HG03571 (cell line): Measurements from ENCODE around the gene ACSS1.

ENCODE experiments used
- ATAC-seq: cut with Tn5 transposase; IDR thresholded peaks from one replicate; pipeline ENCODE4 v1.9.1; 2021; ENCODE audit not compliant: unreplicated experiment

Gene ACSS1

GRCh38 chr20:25079171-25079570 lies 21.2 kb upstream of the ACSS1 start:
- no peak for ATAC-seq

DNA sequence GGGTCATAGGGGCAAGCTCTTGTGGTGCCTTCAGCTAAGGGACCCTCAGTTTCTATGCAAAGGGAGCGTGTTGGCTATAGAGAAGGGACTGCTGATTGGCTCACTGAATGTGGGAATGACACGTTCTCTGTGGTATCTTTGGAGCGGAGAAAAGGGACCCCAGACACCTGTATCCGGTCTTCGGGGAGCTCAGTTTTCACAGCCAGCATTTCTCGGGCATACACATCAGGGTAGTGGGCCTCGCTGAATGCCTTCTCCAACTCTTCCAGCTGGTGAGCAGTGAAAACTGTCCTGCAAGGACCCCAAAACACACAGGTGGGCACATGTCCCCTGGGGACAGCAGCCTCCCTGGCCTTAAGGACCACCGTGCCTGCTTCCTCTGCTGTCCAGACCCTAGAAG lies 20.7 kb upstream of the ACSS1 start:
- no peak for ATAC-seq

DNA sequence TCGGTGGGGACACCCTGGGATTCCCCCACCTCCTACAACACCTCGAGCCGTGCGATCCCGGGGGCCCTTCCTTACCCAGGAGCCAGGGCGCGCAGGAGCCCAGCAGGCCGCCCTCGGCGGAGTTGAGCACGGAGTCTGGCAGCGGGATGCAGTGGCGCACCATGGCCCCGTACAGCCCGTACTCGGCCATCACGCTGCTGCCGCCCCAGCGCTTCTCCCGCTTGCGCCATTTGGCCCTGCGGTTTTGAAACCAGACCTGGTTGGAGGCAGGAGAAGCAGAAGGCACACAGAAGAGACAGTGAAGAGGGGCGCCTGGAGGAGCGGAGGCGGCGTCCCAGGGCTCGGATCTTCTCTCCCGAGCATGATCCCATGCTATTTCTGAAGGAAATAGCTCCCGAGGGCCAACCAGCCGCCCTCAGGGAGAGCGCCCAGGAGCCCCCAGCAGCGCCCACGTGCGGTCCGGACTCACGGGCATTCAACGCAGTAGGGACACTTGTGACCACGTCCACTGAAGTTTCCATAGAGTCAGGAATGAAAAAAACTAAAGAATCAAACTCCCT lies 19.8 kb upstream of the ACSS1 start:
- no peak for ATAC-seq

GRCh38 chr20:25076731-25077609 lies 19.0 kb upstream of the ACSS1 start:
- no peak for ATAC-seq

DNA sequence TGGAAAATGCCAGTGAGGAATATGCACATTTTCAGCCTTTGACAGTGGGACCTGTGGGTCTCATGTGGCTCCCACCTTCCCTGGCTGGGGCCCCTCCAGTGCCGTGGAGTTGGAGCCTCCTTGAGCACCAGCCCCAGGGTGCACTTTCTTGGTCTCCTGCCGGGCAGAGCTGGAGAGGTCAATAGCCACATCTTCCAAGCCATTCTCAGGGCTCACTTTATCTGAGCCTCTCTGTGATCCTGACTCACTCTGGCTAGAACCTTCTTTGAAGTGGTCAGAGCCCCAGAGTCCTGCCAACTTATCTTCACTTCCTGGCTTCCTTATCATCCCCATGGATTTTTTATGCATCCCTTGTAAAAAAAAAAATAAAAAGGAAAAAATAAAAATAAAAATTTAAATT lies 18.3 kb upstream of the ACSS1 start:
- no peak for ATAC-seq

DNA sequence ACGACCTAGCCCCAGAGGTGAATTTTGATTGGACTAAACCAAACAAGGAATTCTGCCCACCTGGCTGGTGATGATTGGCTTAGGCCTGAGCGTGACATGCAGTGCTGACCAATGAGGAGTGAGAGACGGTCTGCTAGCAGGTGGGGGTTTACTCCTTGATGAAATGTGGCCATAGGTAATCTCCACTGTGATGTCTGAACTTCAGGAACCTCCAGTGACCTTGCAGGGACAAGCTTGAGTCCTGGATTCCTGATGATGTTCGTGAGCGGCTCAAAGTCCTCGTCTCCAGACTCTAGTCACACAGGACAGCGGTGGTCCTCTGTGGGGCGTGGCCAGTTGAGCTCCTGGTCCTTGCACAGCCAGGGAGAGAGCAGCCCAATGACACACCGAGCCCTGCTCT lies 15.6 kb upstream of the ACSS1 start:
- ATAC-seq: no peak

GRCh38 chr20:25072226-25072811 lies 14.4 kb upstream of the ACSS1 start:
- ATAC-seq: no peak

- no peak for ATAC-seq
These were observed 13.8 kb upstream of the ACSS1 start for GRCh38 chr20:25071734-25072133.

- ATAC-seq: no peak
These were observed 13.0 kb upstream of the ACSS1 start for GRCh38 chr20:25070821-25071473.

DNA sequence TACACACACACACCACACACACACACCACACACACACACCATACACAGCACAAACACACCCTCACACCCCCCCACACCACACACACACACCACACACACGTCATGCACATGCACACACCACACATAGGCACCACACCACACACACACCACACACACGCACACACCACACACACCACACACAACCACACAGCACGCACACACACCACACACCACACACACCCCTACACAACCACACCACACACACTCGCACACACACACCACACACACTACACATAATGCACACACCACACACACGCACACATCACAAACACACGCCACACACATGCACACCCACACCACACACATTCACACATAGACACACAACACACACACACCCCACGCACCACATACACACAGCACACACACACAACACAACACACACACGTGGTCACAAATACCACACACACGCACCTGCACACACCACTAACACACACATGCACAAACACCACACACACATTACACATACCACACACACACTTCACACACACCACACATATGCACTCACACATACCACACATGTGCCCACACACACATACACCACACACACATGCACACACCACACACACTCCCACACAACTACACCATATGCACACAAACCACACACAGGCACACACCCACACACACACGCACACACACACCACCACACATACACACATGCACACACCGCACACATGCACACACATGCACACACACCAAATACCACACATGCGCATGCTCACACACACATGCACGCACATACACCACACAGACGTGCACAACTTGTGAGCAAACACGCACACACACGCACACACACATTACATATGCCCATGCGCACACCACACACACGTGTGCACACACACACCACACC lies 9.4 kb upstream of the ACSS1 start:
- no peak for ATAC-seq

GRCh38 chr20:25066386-25066785 lies 8.4 kb upstream of the ACSS1 start:
- no peak for ATAC-seq

DNA sequence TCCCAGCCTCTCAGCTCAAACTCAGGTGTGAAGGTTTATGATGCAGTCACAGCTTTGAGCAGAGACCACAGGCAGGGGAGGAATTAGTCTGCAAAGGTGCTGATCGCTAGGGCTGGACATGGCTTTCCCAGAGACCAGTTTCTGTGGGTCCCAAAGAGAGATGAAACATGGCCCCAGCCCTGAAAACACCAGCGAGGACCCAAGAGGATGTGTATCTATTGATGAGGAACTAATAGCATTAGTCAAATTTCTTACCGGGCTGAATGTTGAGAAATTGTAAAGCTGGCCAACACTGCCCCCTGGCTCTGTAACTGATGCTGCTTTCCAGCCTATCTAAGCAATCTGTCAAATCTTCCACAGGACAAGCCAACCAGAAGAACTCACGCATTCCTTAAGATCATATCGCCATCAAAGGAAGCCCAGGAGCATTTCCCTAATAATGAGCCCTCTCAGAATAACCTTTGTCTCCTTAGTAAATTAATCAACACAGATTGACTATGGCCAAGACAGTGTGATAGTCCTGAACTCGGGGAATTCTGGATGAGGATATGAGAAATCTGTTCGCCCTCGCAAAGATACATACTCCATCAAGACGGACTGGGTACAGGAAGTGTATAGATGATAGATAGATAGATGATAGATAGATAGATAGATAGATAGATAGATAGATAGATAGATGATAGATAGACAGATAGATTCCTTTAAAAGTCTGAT lies 7.8 kb upstream of the ACSS1 start:
- no peak for ATAC-seq

DNA sequence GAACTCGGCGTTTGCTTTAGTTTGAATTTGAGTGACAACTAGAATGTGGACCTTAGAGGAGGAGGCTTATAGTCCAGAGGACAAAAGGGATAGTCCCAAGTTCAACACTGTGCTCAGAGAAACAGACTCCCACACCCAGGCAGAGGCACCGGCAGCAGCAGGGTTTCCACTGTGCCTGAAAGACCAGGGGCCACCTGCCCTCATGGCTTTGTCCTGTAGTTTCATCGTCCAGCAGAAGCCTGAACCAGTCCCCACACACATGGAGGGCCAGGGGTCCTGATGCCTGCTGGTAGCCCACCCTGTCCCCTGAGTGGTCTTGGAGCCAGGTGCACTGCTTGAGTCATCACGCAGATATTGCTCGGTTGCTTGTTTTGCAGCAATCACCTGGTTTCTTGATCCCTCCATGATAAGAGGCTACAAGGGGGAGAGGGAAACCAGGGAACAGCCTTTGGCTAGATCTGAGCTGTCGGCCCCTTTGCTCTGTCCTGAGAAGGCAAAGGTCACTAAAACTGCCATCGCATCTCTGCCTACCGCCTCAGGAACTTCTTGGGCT lies 7.2 kb upstream of the ACSS1 start:
- ATAC-seq: no peak

- no peak for ATAC-seq
These were observed 6.7 kb upstream of the ACSS1 start for GRCh38 chr20:25064561-25065071.

DNA sequence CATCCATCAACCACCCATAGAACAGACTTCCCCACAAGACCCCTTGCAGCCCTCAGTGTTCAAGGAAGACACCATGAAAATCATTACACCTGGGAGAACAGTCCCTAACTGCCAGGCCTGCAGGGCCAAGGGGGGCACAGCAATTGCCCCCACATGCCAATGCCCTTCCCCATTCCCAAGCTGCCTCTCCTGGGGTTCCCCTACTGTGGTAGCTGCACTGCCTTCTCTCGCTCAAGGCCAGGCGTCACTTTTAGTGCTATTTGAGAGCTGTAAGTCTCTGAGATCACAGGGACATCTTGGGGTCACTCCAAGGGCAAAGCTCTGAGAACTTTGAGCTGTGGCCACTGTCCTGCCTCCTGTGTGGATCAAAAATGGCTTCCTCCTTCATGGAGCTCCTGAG lies 6.0 kb upstream of the ACSS1 start:
- no peak for ATAC-seq

DNA sequence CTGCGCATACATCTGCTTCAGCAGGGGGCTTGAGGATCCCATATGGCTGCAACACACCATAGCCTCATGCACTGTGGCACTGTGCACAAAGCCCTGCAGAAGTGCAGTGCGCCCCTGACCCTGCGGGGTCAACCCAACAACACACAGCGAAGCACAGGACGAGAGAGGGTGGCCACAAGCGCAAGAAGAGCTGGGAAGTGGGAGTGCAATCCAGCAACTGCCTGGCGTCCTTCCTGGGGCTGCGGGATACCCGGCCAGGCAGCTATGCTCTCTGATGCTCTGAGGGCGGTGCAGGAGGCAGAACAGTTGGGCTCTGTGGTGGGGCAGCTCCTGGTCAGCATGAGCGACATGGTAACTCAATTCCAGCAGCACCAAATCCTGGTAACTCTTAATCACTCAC lies 5.6 kb upstream of the ACSS1 start:
- ATAC-seq: no peak

- ATAC-seq: no peak
These were observed 4.9 kb upstream of the ACSS1 start for GRCh38 chr20:25062841-25063240.

DNA sequence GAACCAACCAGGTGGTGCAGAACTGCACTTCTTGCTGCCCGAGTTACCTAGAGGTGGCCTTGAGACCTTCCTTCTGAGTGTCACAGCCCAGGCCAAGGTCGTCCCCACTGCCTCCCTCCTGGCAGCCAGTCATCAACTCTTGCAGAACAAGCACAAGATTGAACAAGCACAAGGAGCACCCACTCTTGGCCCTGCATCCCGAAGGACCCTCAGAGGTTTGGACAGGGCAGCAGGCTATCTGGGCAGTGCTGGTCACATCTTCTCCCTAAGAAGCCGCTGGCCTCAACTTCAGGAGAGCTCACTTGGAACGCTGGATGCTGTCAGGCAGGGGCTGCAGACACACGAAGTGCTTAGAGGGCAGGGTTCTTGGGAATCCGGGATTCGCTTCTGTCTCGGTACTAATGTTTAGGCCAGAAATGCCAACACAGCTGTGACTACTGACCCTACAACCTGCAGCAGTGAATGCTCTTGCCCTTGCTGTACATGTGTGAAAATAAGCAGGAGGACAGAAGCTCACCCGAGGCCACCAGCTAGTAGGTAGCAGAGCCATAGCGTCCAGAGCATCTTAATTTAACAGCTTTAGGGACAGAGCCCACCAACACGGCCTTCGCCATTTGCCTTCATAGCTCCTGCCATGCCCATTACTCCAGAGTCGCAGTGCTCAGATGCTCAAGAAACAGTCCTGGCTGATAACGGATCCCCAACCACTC lies 4.0 kb upstream of the ACSS1 start:
- no peak for ATAC-seq
